H1 (cell line): ENCODE measurements around the gene C19orf85. TPM values are rescaled to one million over a fixed set of nuclear protein-coding genes. Genes with fewer than 3 reads are reported as not detected.
A peak's percentile ranks its signal among the peaks of the same experiment; 100 is the strongest.

Experiments used
- CTCF ChIA-PET: fragments of 300-600 bp; sonication (Branson Sonifier 250); formaldehyde crosslinking; loops from one replicate; lab custom pipeline; 2021; ENCODE audit not compliant: partially characterized antibody; lab: Charles Lee
- POLR2A ChIA-PET: fragments of 300-600 bp; sonication (Branson Sonifier 250); formaldehyde crosslinking; loops from one replicate; lab custom pipeline; 2021; ENCODE audit warnings: inconsistent platforms; ENCODE audit not compliant: partially characterized antibody; lab: Charles Lee
- DNase-seq, 2 experiments: peaks; one replicate each; pipeline versions ENCODE4 v3.0.0 to v3.0.0-alpha.2; 2010 to 2022; ENCODE audit warnings: low spot score in 2 of 2, low read depth in 1 of 2, mixed read lengths in 1 of 2
- FAIRE-seq: peaks from 2 replicates; lab custom pipeline; 2011; peaks lifted over from hg19 to GRCh38; lab: Jason Lieb, UNC
- H2AFZ ChIP-seq: 2 replicates; pipeline ENCODE4 v1.8.1; 2012; ENCODE audit warnings: low read length, inconsistent platforms
- H2AK5ac ChIP-seq: 2 replicates; pipeline ENCODE4 v1.6.1; 2013; ENCODE audit warnings: low read depth, low read length
- H2BK120ac ChIP-seq: replicated peaks from 2 replicates; pipeline ENCODE3; 2013; ENCODE audit warnings: low read depth, low read length, inconsistent platforms
- H2BK12ac ChIP-seq: 2 replicates; pipeline ENCODE4 v1.6.1; 2013; ENCODE audit warnings: low read depth, low read length
- H2BK15ac ChIP-seq: 2 replicates; pipeline ENCODE4 v1.6.1; 2013; ENCODE audit warnings: low read length
- H2BK20ac ChIP-seq: 2 replicates; pipeline ENCODE4 v1.6.1; 2013; ENCODE audit warnings: low read length
- H2BK5ac ChIP-seq: 2 replicates; pipeline ENCODE4 v1.6.1; 2013; ENCODE audit warnings: low read depth, low read length
- H3K14ac ChIP-seq: 2 replicates; pipeline ENCODE4 v1.6.1; 2013; ENCODE audit warnings: inconsistent platforms; ENCODE audit not compliant: insufficient read length
- H3K18ac ChIP-seq: 2 replicates; pipeline ENCODE4 v1.6.1; 2013; ENCODE audit warnings: low read length; ENCODE audit errors: extremely low read depth
- H3K23ac ChIP-seq: 2 replicates; pipeline ENCODE4 v1.6.1; 2013; ENCODE audit warnings: inconsistent platforms; ENCODE audit not compliant: insufficient read length
- H3K23me2 ChIP-seq: 2 replicates; pipeline ENCODE4 v1.6.1; 2013; ENCODE audit warnings: low read depth, low read length
- H3K27ac ChIP-seq: 2 replicates; pipeline ENCODE4 v1.6.1; 2011; ENCODE audit warnings: low read depth, low read length, inconsistent platforms
- H3K27me3 ChIP-seq, 4 experiments: replicated peaks in 1 of 4; 1 replicate in 1 of 4; 2 replicates in 3 of 4; pipeline versions ENCODE4 v1.6.1 to v1.8.1; 2011 to 2013; ENCODE audit warnings: low read length in 3 of 4, mild to moderate bottlenecking in 3 of 4, inconsistent platforms in 2 of 4, mixed read lengths in 2 of 4, moderate library complexity in 1 of 4; ENCODE audit not compliant: control insufficient read depth in 3 of 4, insufficient read depth in 3 of 4; ENCODE audit errors: extremely low read depth in 1 of 4
- H3K36me3 ChIP-seq, 4 experiments: 2 replicates each; pipeline versions ENCODE4 v1.6.1 to v1.8.1; 2011 to 2013; ENCODE audit warnings: mild to moderate bottlenecking in 4 of 4, low read length in 3 of 4, moderate library complexity in 2 of 4, control low read depth in 1 of 4, inconsistent platforms in 1 of 4; ENCODE audit not compliant: insufficient read depth in 4 of 4, control insufficient read depth in 2 of 4
- H3K4ac ChIP-seq: replicated peaks from 2 replicates; pipeline ENCODE3; 2013; ENCODE audit warnings: low read length, low read depth, mixed read lengths, inconsistent platforms; ENCODE audit not compliant: insufficient read length
- H3K4me1 ChIP-seq, 4 experiments: replicated peaks in 1 of 4; 1 replicate in 1 of 4; 2 replicates in 3 of 4; pipeline versions ENCODE4 v1.6.1 to v1.8.1; 2011 to 2013; ENCODE audit warnings: low read length in 3 of 4, inconsistent platforms in 2 of 4, mixed read lengths in 1 of 4; ENCODE audit not compliant: insufficient read depth in 4 of 4, control insufficient read depth in 3 of 4
- H3K4me2 ChIP-seq, 2 experiments: 2 replicates each; pipeline versions ENCODE4 v1.6.1 to v1.8.1; 2011 to 2013; ENCODE audit warnings: low read depth in 2 of 2, low read length in 2 of 2, control low read depth in 1 of 2, inconsistent platforms in 1 of 2, mild to moderate bottlenecking in 1 of 2; ENCODE audit not compliant: insufficient read depth in 1 of 2
- H3K4me3 ChIP-seq, 4 experiments: fragments of 200-600, 300-600 bp in 1 of 4; sonication (generic), shearing (Covaris generic), sonication (Bioruptor Twin) in 1 of 4; 2 replicates each; pipeline versions ENCODE4 v1.5.1 to v1.8.1; 2011 to 2016; ENCODE audit warnings: low read length in 4 of 4, low read depth in 3 of 4, control low read depth in 2 of 4, inconsistent platforms in 2 of 4, mild to moderate bottlenecking in 2 of 4, mixed read lengths in 1 of 4, moderate library complexity in 1 of 4; ENCODE audit not compliant: insufficient read depth in 2 of 4; ENCODE audit errors: extremely low read depth in 1 of 4
- H3K56ac ChIP-seq: replicated peaks from 2 replicates; pipeline ENCODE3; 2013; ENCODE audit warnings: low read depth, mild to moderate bottlenecking, mixed read lengths, low read length, inconsistent platforms; ENCODE audit not compliant: insufficient read length
- H3K79me1 ChIP-seq: 2 replicates; pipeline ENCODE4 v1.6.1; 2013; ENCODE audit warnings: low read depth, low read length, control low read depth
- H3K79me2 ChIP-seq, 2 experiments: 2 replicates each; pipeline versions ENCODE4 v1.6.1 to v1.8.1; 2012 to 2013; ENCODE audit warnings: low read length in 2 of 2, mild to moderate bottlenecking in 2 of 2, inconsistent platforms in 1 of 2; ENCODE audit not compliant: insufficient read depth in 2 of 2, control insufficient read depth in 1 of 2
- H3K9ac ChIP-seq, 4 experiments: replicated peaks in 1 of 4; 1 replicate in 1 of 4; 2 replicates in 3 of 4; pipeline versions ENCODE4 v1.6.1 to v1.8.1; 2011 to 2013; ENCODE audit warnings: low read depth in 3 of 4, low read length in 3 of 4, control low read depth in 2 of 4, mild to moderate bottlenecking in 2 of 4, moderate library complexity in 2 of 4, inconsistent platforms in 1 of 4; ENCODE audit errors: extremely low read depth in 1 of 4
- H3K9me3 ChIP-seq, 2 experiments: 2 replicates each; pipeline versions ENCODE4 v1.6.1 to v1.8.1; 2012 to 2013; ENCODE audit warnings: mild to moderate bottlenecking in 2 of 2, moderate library complexity in 2 of 2, control low read depth in 1 of 2, inconsistent platforms in 1 of 2, low read depth in 1 of 2, low read length in 1 of 2, mixed read lengths in 1 of 2; ENCODE audit not compliant: insufficient read depth in 2 of 2
- H4K20me1 ChIP-seq, 2 experiments: replicated peaks in 1 of 2; 2 replicates each; pipeline versions ENCODE3 to v1.8.1; 2011 to 2013; ENCODE audit warnings: inconsistent platforms in 2 of 2, low read length in 2 of 2, mild to moderate bottlenecking in 1 of 2; ENCODE audit not compliant: insufficient read depth in 2 of 2, control insufficient read depth in 1 of 2
- H4K5ac ChIP-seq: 2 replicates; pipeline ENCODE4 v1.6.1; 2013; ENCODE audit warnings: low read length, low read depth, mixed read lengths, inconsistent platforms; ENCODE audit not compliant: insufficient read length
- H4K8ac ChIP-seq: 2 replicates; pipeline ENCODE4 v1.8.0; 2013; ENCODE audit warnings: mild to moderate bottlenecking, moderate library complexity, low read length, inconsistent platforms; ENCODE audit not compliant: insufficient read depth; ENCODE audit errors: extremely low read depth
- H4K91ac ChIP-seq: replicated peaks from 2 replicates; pipeline ENCODE3; 2013; ENCODE audit warnings: low read length, mixed read lengths, inconsistent platforms; ENCODE audit not compliant: insufficient read length
- ATF2 ChIP-seq: IDR thresholded peaks from 2 replicates; pipeline ENCODE4 v1.6.1; 2012; ENCODE audit warnings: low read length, inconsistent platforms
- BRCA1 ChIP-seq: IDR thresholded peaks from 2 replicates; pipeline ENCODE4 v1.6.1; 2012; ENCODE audit warnings: low read depth, low read length, improper control_type of control experiment
- CEBPB ChIP-seq: IDR thresholded peaks from 2 replicates; pipeline ENCODE4 v1.6.1; 2012; ENCODE audit warnings: low read depth, low read length
- FOSL1 ChIP-seq: IDR thresholded peaks from 2 replicates; pipeline ENCODE4 v1.6.1; 2011; ENCODE audit warnings: mild to moderate bottlenecking, low read depth, low read length, moderate library complexity; ENCODE audit not compliant: insufficient read depth
- KDM5A ChIP-seq: fragments of 200-600 bp; IDR thresholded peaks from 2 replicates; pipeline ENCODE4 v1.7.1; 2012; ENCODE audit warnings: mild to moderate bottlenecking, low read length, inconsistent platforms, mixed read lengths
- MAX ChIP-seq: IDR thresholded peaks from 2 replicates; pipeline ENCODE4 v1.6.1; 2012; ENCODE audit warnings: inconsistent platforms
- NRF1 ChIP-seq: IDR thresholded peaks from 2 replicates; pipeline ENCODE4 v1.6.1; 2011; ENCODE audit warnings: mild to moderate bottlenecking, low read depth, low read length, improper control_type of control experiment
- RBBP5 ChIP-seq: IDR thresholded peaks from 2 replicates; pipeline ENCODE4 v1.7.1; 2012; ENCODE audit warnings: low read depth, mild to moderate bottlenecking, inconsistent platforms, low read length, moderate library complexity, borderline replicate concordance
- SIN3A ChIP-seq, 2 experiments: IDR thresholded peaks in 1 of 2; conservative IDR thresholded peaks in 1 of 2; 2 replicates each; pipeline ENCODE4 v1.6.1; 2011 to 2012; ENCODE audit warnings: low read length in 2 of 2, improper control_type of control experiment in 1 of 2, low read depth in 1 of 2, mild to moderate bottlenecking in 1 of 2
- SP1 ChIP-seq: IDR thresholded peaks from 2 replicates; pipeline ENCODE4 v1.6.1; 2011; ENCODE audit warnings: low read depth, low read length
- TCF12 ChIP-seq: IDR thresholded peaks from 2 replicates; pipeline ENCODE4 v1.6.1; 2011; ENCODE audit warnings: low read depth, mild to moderate bottlenecking, low read length
- TEAD4 ChIP-seq: IDR thresholded peaks from 2 replicates; pipeline ENCODE4 v1.6.1; 2012; ENCODE audit warnings: low read depth, low read length, inconsistent platforms, mixed read lengths
- WGBS, 2 experiments: shearing (Covaris generic) in 1 of 2; methylation state at CpG; one replicate each; pipeline versions ENCODE4 v1.1.6 to v1.1.7; 2013 to 2015; ENCODE audit warnings: low lambda C conversion rate in 2 of 2, mixed read lengths in 2 of 2, inconsistent platforms in 1 of 2, low coverage in 1 of 2, missing lambda C conversion rate in 1 of 2; ENCODE audit not compliant: insufficient replicate concordance in 2 of 2, insufficient coverage in 1 of 2, insufficient read length in 1 of 2; ENCODE audit errors: extremely low coverage in 1 of 2, missing lambda C conversion rate in 1 of 2; 5-methylcytosine and 5-hydroxymethylcytosine counted together
- polyA plus RNA-seq, 7 experiments: library from polyadenylated mRNA; depleted of rRNA in 3 of 7; stranded (reverse) in 5 of 7; unstranded in 2 of 7; fragments of >200 nt in 5 of 7; fragments of 200-250 nt in 2 of 7; gene quantifications; 1 replicate in 5 of 7; 2 replicates in 1 of 7; 4 replicates in 1 of 7; pipeline versions ENCODE4 v1.2.1 to v1.2.3, GENCODE V29; 2011 to 2013; ENCODE audit warnings: missing spikeins in 2 of 7, mixed read lengths in 2 of 7
- total RNA-seq: library from RNA; stranded (reverse); fragmentation: NEBNext Ultra II Directional; extraction: Animal tissue kit (Norgen Biotek cat#: 25700); gene quantifications from 2 replicates; pipeline ENCODE4 v1.2.1, GENCODE V29; 2021

The C19orf85 gene
- total and polyA plus RNA-seq, 2 of the 8 experiments (the other 6 are each of a cell fraction or from before 2014, with no cell fraction given) = 2.2 to 3.2 TPM

GRCh38 chr19:55418185-55418584 is 46.4 kb downstream of the C19orf85 start:
- Histone ChIP-seq H3K14ac (no peak overlapping the region), H2BK120ac (no peak overlapping the region), H4K5ac (no peak overlapping the region), H3K4me3 (no peak overlapping the region), H2BK12ac (no peak overlapping the region), H3K79me1 (no peaks in the 10 kb centered on the region), H4K91ac (no peak overlapping the region), H2BK5ac (no peak overlapping the region), H3K36me3 (no peaks in the 10 kb centered on the region), H2AFZ (peak overlapping the region; percentile 92), H3K9ac (no peak overlapping the region), H3K27ac (no peak overlapping the region), H3K27me3 (peaks cover 0 to 9% (median 2%) of the 10 kb centered on the region in 4 experiments; a peak in 2 of 7 replicates), H4K8ac (no peak overlapping the region), H3K23me2 (no peaks in the 10 kb centered on the region), H2BK20ac (no peak overlapping the region), H4K20me1 (no peaks in the 10 kb centered on the region), H3K4me1 (peaks cover 0 to 2% (median 0%) of the 10 kb centered on the region in 4 experiments; a peak in 1 of 7 replicates), H3K23ac (no peak overlapping the region), H2AK5ac (no peak overlapping the region), H3K4me2 (no peak overlapping the region), H3K9me3 (no peaks in the 10 kb centered on the region; a peak in 1 of 4 replicates), H3K4ac (no peak overlapping the region), H3K56ac (no peak overlapping the region), H3K18ac (no peak overlapping the region), H2BK15ac (no peak overlapping the region), H3K79me2 (no peaks in the 10 kb centered on the region)
- ChIA-PET POLR2A (interaction anchor here (3.1 to 34.6 kb wide), 2 partner anchors 9 to 23 kb away, joined by 12 to 874 read pairs; partner anchors contain the start of genes RPL28, TMEM238 and UBE2S), CTCF (interaction anchor here (0.6 to 4.3 kb wide), 51 partner anchors 9 to 943 kb away, joined by 3 to 17 read pairs (median 4); partner anchors contain the start of genes PPP6R1, RPL28 and SHISA7)
- 27% methylated on average over 7 of the region's 7 CpGs; no CpG with 5 or more reads in 1 of the 2 experiments for WGBS, 2 experiments
- FAIRE-seq = peak; percentile 91
- peak; percentile 41 to 71 for DNase-seq
- TF ChIP-seq SIN3A (conservative IDR thresholded peaks at IDR 0.05 in 1 of 2, IDR thresholded peaks at IDR 0.05 in 1 of 2; ENCODE audit: low read depth in 1 of 2, low read length in 2 of 2) (no peak), ATF2 (no peak), SP1 (no peak), KDM5A (no peak), RBBP5 (no peak), MAX (peak; percentile 84), NRF1 (no peak), CEBPB (no peak), TCF12 (no peak), FOSL1 (no peak), BRCA1 (no peak), TEAD4 (no peak)
